Activated B cell treated with CpG ODN at 0.5 μM for 24 hours (primary cell): ENCODE results near the gene KRTAP9-3. TPM values are rescaled to one million over a fixed set of nuclear protein-coding genes. Genes with fewer than 3 reads are reported as not detected.
"Not testable (repeated sequence)": the region's sequence is repeated elsewhere in the genome, so short reads cannot be mapped to it uniquely, and the experiment has no call there.

Source experiments
- ATAC-seq: fragments of 200-7000 bp; cut with Tn5 transposase; one replicate; pipeline ENCODE4 v1.10.0; 2021; ENCODE audit warnings: low read depth, mild to moderate bottlenecking, moderate library complexity
- CTCF ChIA-PET: fragments of 350-600 bp; sonication (Branson Sonifier 250); formaldehyde crosslinking; loops from one replicate; lab custom pipeline; 2021; ENCODE audit warnings: antibody characterized with exemption; lab: Charles Lee
- POLR2A ChIA-PET: fragments of 350-600 bp; sonication (Branson Sonifier 250); formaldehyde crosslinking; loops from one replicate; lab custom pipeline; 2021; ENCODE audit warnings: antibody characterized with exemption; lab: Charles Lee
- DNase-seq: peaks from one replicate; pipeline ENCODE4 v3.0.0; 2022
- H3K27ac Mint-ChIP-seq: one replicate; pipeline ENCODE4 v1.8.0; 2020; ENCODE audit warnings: mixed read lengths
- H3K27me3 Mint-ChIP-seq: one replicate; pipeline ENCODE4 v1.8.0; 2021; ENCODE audit warnings: mixed read lengths
- H3K36me3 Mint-ChIP-seq: one replicate; pipeline ENCODE4 v1.8.0; 2021; ENCODE audit warnings: low read depth, mixed read lengths
- H3K4me1 Mint-ChIP-seq: one replicate; pipeline ENCODE4 v1.8.0; 2021; ENCODE audit warnings: mixed read lengths
- H3K4me3 Mint-ChIP-seq: one replicate; pipeline ENCODE4 v1.8.0; 2020; ENCODE audit warnings: mild to moderate bottlenecking, mixed read lengths
- H3K9me3 Mint-ChIP-seq: one replicate; pipeline ENCODE4 v1.8.0; 2020; ENCODE audit warnings: mixed read lengths
- intact Hi-C: fragments of 100-400 bp; cut with micrococcal nuclease; formaldehyde crosslinking; loops from one replicate; pipeline ENCODE4 v1.15.1; 2024
- total RNA-seq: library from RNA; stranded (reverse); gene quantifications from 2 replicates; pipeline ENCODE4 v1.2.3, GENCODE V29; 2022
- TF ChIP-seq, protein P1 (sequence below): fragments of 200-600 bp; IDR thresholded peaks from one replicate; pipeline ENCODE4 v1.8.0; 2022; ENCODE audit warnings: antibody characterized with exemption, mild to moderate bottlenecking

Gene KRTAP9-3
- total RNA-seq, 1 donor from 2014 or later, result not detected

GRCh38 chr17:41263212-41263611 is 31.0 kb downstream of the KRTAP9-3 start:
- Mint-ChIP-seq H3K27me3 (peaks cover 38% of the 10 kb centered on the region), H3K4me1 (no peaks in the 10 kb centered on the region), H3K4me3 (no peak overlapping the region), H3K9me3 (no peaks in the 10 kb centered on the region), H3K27ac (no peak overlapping the region), H3K36me3 (no peaks in the 10 kb centered on the region)
- no peak for DNase-seq
- ATAC-seq, result no peak
- intact Hi-C loops, result no loop called here
- POLR2A ChIA-PET, result no interaction called here
- TF ChIP-seq, protein P1, sequence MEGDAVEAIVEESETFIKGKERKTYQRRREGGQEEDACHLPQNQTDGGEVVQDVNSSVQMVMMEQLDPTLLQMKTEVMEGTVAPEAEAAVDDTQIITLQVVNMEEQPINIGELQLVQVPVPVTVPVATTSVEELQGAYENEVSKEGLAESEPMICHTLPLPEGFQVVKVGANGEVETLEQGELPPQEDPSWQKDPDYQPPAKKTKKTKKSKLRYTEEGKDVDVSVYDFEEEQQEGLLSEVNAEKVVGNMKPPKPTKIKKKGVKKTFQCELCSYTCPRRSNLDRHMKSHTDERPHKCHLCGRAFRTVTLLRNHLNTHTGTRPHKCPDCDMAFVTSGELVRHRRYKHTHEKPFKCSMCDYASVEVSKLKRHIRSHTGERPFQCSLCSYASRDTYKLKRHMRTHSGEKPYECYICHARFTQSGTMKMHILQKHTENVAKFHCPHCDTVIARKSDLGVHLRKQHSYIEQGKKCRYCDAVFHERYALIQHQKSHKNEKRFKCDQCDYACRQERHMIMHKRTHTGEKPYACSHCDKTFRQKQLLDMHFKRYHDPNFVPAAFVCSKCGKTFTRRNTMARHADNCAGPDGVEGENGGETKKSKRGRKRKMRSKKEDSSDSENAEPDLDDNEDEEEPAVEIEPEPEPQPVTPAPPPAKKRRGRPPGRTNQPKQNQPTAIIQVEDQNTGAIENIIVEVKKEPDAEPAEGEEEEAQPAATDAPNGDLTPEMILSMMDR, result no peak
- CTCF ChIA-PET, result no interaction called here

- H3K4me1 Mint-ChIP-seq, result no peaks in the 10 kb centered on the region
- no peaks in the 10 kb centered on the region for H3K36me3 Mint-ChIP-seq
- no peak for DNase-seq
- no peak overlapping the region for H3K27ac Mint-ChIP-seq
- POLR2A ChIA-PET, result no interaction called here
- CTCF ChIA-PET, result no interaction called here
- H3K9me3 Mint-ChIP-seq, result no peaks in the 10 kb centered on the region
- peaks cover 28% of the 10 kb centered on the region for H3K27me3 Mint-ChIP-seq
- ATAC-seq, result no peak
- H3K4me3 Mint-ChIP-seq, result no peak overlapping the region
- TF ChIP-seq, protein P1, result no peak
- intact Hi-C loops, result loop anchor here (1.0 kb wide), 1 partner anchor 12 kb away; no protein-coding TSS in a partner anchor
Measured at GRCh38 chr17:41264599-41264998, 32.4 kb downstream of the KRTAP9-3 start.

- H3K36me3 Mint-ChIP-seq, result no peaks in the 10 kb centered on the region
- ATAC-seq, result no peak
- DNase-seq, result no peak
- H3K27ac Mint-ChIP-seq, result no peak within 1 kb of the TSS
- intact Hi-C loops, result no loop called here
- H3K9me3 Mint-ChIP-seq, result no peaks in the 10 kb centered on the region
- ChIA-PET CTCF (no interaction called here), POLR2A (no interaction called here)
- TF ChIP-seq, protein P1, result no peak
- peaks cover 24% of the 10 kb centered on the region for H3K27me3 Mint-ChIP-seq
- H3K4me3 Mint-ChIP-seq, result no peak within 1 kb of the TSS
- H3K4me1 Mint-ChIP-seq, result no peaks in the 10 kb centered on the region
Measured at GRCh38 chr17:41265078-41265477, 32.8 kb downstream of the KRTAP9-3 start, which contains the start of gene KRTAP9-6. KRTAP9-6 (plus strand) TSS chr17:41265378; CDS start chr17:41265378, 0 bp downstream.

- ATAC-seq (no peak), DNase-seq (no peak)
- TF ChIP-seq, protein P1, result no peak
- intact Hi-C loops, result no loop called here
- CTCF ChIA-PET, result no interaction called here
- H3K4me1 Mint-ChIP-seq, result no peaks in the 10 kb centered on the region
- peaks cover 14% of the 10 kb centered on the region for H3K27me3 Mint-ChIP-seq
- no peak overlapping the region for H3K4me3 Mint-ChIP-seq
- H3K9me3 Mint-ChIP-seq, result no peaks in the 10 kb centered on the region
- POLR2A ChIA-PET, result no interaction called here
- no peaks in the 10 kb centered on the region for H3K36me3 Mint-ChIP-seq
- no peak overlapping the region for H3K27ac Mint-ChIP-seq
Measured at GRCh38 chr17:41267711-41268110, 35.5 kb downstream of the KRTAP9-3 start.

DNA sequence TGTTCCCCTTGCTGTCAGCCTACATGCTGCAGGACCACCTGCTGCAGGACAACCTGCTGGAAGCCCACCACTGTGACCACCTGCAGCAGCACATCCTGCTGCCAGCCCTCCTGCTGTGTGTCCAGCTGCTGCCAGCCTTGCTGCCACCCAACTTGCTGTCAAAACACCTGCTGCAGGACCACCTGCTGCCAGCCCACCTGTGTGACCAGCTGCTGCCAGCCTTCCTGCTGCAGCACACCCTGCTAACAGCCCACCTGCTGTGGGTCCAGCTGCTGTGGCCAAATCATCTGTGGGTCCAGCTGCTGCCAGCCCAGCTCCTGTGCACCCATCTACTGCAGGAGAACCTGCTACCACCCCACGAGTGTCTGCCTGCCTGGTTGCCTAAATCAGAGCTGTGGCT is 39.1 kb downstream of the KRTAP9-3 start:
- DNase-seq, ATAC-seq, H3K4me3 Mint-ChIP-seq, CTCF ChIA-PET, H3K9me3 Mint-ChIP-seq, intact Hi-C loops, POLR2A ChIA-PET, H3K36me3 Mint-ChIP-seq, H3K4me1 Mint-ChIP-seq, H3K27ac Mint-ChIP-seq: not testable (repeated sequence)
- peaks cover 23% of the 10 kb centered on the region for H3K27me3 Mint-ChIP-seq

GRCh38 chr17:41271858-41272257 is 39.6 kb downstream of the KRTAP9-3 start:
- Mint-ChIP-seq H3K27me3 (peaks cover 28% of the 10 kb centered on the region), H3K36me3 (no peaks in the 10 kb centered on the region), H3K4me1 (no peaks in the 10 kb centered on the region), H3K9me3 (no peaks in the 10 kb centered on the region), H3K27ac (no peak overlapping the region), H3K4me3 (no peak overlapping the region)
- ATAC-seq (no peak), DNase-seq (no peak)
- TF ChIP-seq, protein P1, result no peak
- POLR2A ChIA-PET, result no interaction called here
- CTCF ChIA-PET, result no interaction called here
- intact Hi-C loops, result no loop called here

DNA sequence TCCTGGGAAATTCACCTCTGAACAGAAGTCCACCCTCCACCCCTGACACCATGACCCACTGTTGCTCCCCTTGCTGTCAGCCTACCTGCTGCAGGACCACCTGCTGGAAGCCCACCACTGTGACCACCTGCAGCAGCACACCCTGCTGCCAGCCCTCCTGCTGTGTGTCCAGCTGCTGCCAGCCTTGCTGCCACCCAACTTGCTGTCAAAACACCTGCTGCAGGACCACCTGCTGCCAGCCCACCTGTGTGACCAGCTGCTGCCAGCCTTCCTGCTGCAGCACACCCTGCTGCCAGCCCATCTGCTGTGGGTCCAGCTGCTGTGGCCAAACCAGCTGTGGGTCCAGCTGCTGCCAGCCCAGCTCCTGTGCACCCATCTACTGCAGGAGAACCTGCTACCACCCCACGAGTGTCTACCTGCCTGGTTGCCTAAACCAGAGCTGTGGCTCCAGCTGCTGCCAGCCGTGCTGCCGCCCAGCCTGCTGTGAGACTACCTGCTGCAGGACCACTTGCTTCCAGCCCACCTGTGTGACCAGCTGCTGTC is 43.5 kb downstream of the KRTAP9-3 start, which contains the start of gene KRTAP9-7:
Gene KRTAP9-7 (plus strand): TSS at position 51 of the 543 bp plus-strand sequence. CDS start 0 bp downstream, at position 51.
- POLR2A ChIA-PET, DNase-seq, H3K4me1 Mint-ChIP-seq: not testable (repeated sequence)

More for the DNA sequence above, 43.5 kb downstream of the KRTAP9-3 start, which contains the start of gene KRTAP9-7:
- H3K9me3 Mint-ChIP-seq, CTCF ChIA-PET, H3K36me3 Mint-ChIP-seq, H3K4me3 Mint-ChIP-seq, ATAC-seq, H3K27ac Mint-ChIP-seq: not testable (repeated sequence)
- peaks cover 20% of the 10 kb centered on the region for H3K27me3 Mint-ChIP-seq
- intact Hi-C loops, result loop anchor here (1.0 kb wide), 1 partner anchor 11 kb away; no protein-coding TSS in a partner anchor
